Right hindlimb (tissue), 1 donor: ENCODE data around the gene ZSCAN22.
A peak's percentile ranks its signal among the peaks of the same experiment; 100 is the strongest.
"Not testable (repeated sequence)": the region's sequence is repeated elsewhere in the genome, so short reads cannot be mapped to it uniquely, and the experiment has no call there.

ENCODE experiments used
- DNase-seq: peaks from one replicate; pipeline ENCODE4 v3.0.0-alpha.2; 2018

Gene ZSCAN22

GRCh38 chr19:58319241-58319640, 7.6 kb upstream of the ZSCAN22 start:
- DNase-seq: no peak

- no peak for DNase-seq
Measured at GRCh38 chr19:58325311-58326022, 1.3 kb upstream of the ZSCAN22 start.

- no peak for DNase-seq
Measured at GRCh38 chr19:58326501-58326913, 287 bp upstream of the ZSCAN22 start.

GRCh38 chr19:58328999-58329398, 2.2 kb downstream of the ZSCAN22 start:
- no peak for DNase-seq

GRCh38 chr19:58330458-58330857, 3.7 kb downstream of the ZSCAN22 start:
- DNase-seq: no peak

GRCh38 chr19:58332697-58333096, 5.9 kb downstream of the ZSCAN22 start:
- no peak for DNase-seq

GRCh38 chr19:58334691-58335249, 8.0 kb downstream of the ZSCAN22 start:
- no peak for DNase-seq

- no peak for DNase-seq
Measured at GRCh38 chr19:58335630-58336029, 8.8 kb downstream of the ZSCAN22 start.

- no peak for DNase-seq
Measured at GRCh38 chr19:58336216-58336615, 9.4 kb downstream of the ZSCAN22 start.

GRCh38 chr19:58336820-58337219, 10.0 kb downstream of the ZSCAN22 start:
- DNase-seq: no peak

- no peak for DNase-seq
Measured at GRCh38 chr19:58338336-58338735, 11.5 kb downstream of the ZSCAN22 start.

GRCh38 chr19:58338825-58339558, 12.2 kb downstream of the ZSCAN22 start:
- DNase-seq: no peak

- no peak for DNase-seq
Measured at GRCh38 chr19:58345558-58345957, 18.8 kb downstream of the ZSCAN22 start.

- peak; percentile 64 for DNase-seq
Measured at GRCh38 chr19:58346961-58347929, 20.5 kb downstream of the ZSCAN22 start.

GRCh38 chr19:58348080-58348479, 21.3 kb downstream of the ZSCAN22 start:
- not testable (repeated sequence) for DNase-seq

GRCh38 chr19:58349590-58349989, 22.8 kb downstream of the ZSCAN22 start:
- DNase-seq: no peak

GRCh38 chr19:58350001-58350861, 23.4 kb downstream of the ZSCAN22 start:
- peak; percentile 33 for DNase-seq

- no peak for DNase-seq
Measured at GRCh38 chr19:58350871-58351557, 24.2 kb downstream of the ZSCAN22 start.

- no peak for DNase-seq
Measured at GRCh38 chr19:58351558-58351878, 24.7 kb downstream of the ZSCAN22 start.

- no peak for DNase-seq
Measured at GRCh38 chr19:58351990-58352755, 25.4 kb downstream of the ZSCAN22 start.
